Panc1 (cell line): Measurements from ENCODE around the gene ATCAY. TPM values are rescaled to one million over a fixed set of nuclear protein-coding genes. Genes with fewer than 3 reads are reported as not detected.
"Not testable (repeated sequence)": the region's sequence is repeated elsewhere in the genome, so short reads cannot be mapped to it uniquely, and the experiment has no call there.

ENCODE experiments used
- ATAC-seq: fragments of 200-7000 bp; cut with Tn5 transposase; 2 replicates; pipeline ENCODE4 v1.9.1; 2020; ENCODE audit warnings: mild to moderate bottlenecking, moderate library complexity
- BruUV-seq: library from RNA; stranded (reverse); fragments of 400-500 nt; replicated peaks from 2 replicates; lab custom pipeline; 2021; lab: Mats Ljungman, UMichigan
- CTCF ChIA-PET: fragments of 300-600 bp; sonication (Branson Sonifier 250); formaldehyde crosslinking; loops from one replicate; lab custom pipeline; 2022; ENCODE audit warnings: antibody characterized with exemption; lab: Charles Lee
- POLR2A ChIA-PET: fragments of 300-600 bp; sonication (Branson Sonifier 250); formaldehyde crosslinking; loops from one replicate; lab custom pipeline; 2022; ENCODE audit warnings: antibody characterized with exemption; lab: Charles Lee
- DNase-seq: peaks from one replicate; pipeline ENCODE4 v3.0.0-alpha.2; 2010; ENCODE audit warnings: low read depth, low spot score
- H3K27ac ChIP-seq: 2 replicates; pipeline ENCODE4 v1.5.1; 2011; ENCODE audit warnings: mild to moderate bottlenecking, low read length, inconsistent platforms
- H3K27me3 ChIP-seq: fragments of 200-500 bp; sonication (Bioruptor generic); 2 replicates; pipeline ENCODE4 v1.6.0; 2014; ENCODE audit warnings: low read length, inconsistent platforms; ENCODE audit not compliant: control insufficient read depth, insufficient read depth
- H3K36me3 ChIP-seq: fragments of 200-500 bp; sonication (Bioruptor generic); 2 replicates; pipeline ENCODE4 v1.5.1; 2014; ENCODE audit warnings: inconsistent platforms, mild to moderate bottlenecking, low read length, moderate library complexity; ENCODE audit not compliant: control insufficient read depth, insufficient read depth
- H3K4me1 ChIP-seq: 2 replicates; pipeline ENCODE4 v1.5.1; 2011; ENCODE audit warnings: inconsistent platforms, mild to moderate bottlenecking, low read length, moderate library complexity; ENCODE audit not compliant: control insufficient read depth, insufficient read depth
- H3K4me3 ChIP-seq, 2 experiments: 2 replicates each; pipeline ENCODE4 v1.5.1; 2011 to 2012; ENCODE audit warnings: low read depth in 2 of 2, low read length in 2 of 2, mild to moderate bottlenecking in 2 of 2, inconsistent platforms in 1 of 2, moderate library complexity in 1 of 2
- H3K9me3 ChIP-seq: fragments of 200-500 bp; sonication (Bioruptor generic); 2 replicates; pipeline ENCODE4 v1.5.1; 2014; ENCODE audit warnings: low read depth, mild to moderate bottlenecking, inconsistent platforms, low read length, moderate library complexity; ENCODE audit not compliant: control insufficient read depth, insufficient read depth
- POLR2AphosphoS5 ChIP-seq: IDR thresholded peaks from 2 replicates; pipeline ENCODE4 v1.6.1; 2012; ENCODE audit warnings: mild to moderate bottlenecking, low read depth, low read length, moderate library complexity
- REST ChIP-seq, 2 experiments: IDR thresholded peaks; 2 replicates each; pipeline ENCODE4 v1.6.1; 2011 to 2012; ENCODE audit warnings: low read depth in 2 of 2, control low read depth in 1 of 2, low read length in 1 of 2, mild to moderate bottlenecking in 1 of 2, moderate library complexity in 1 of 2; ENCODE audit not compliant: insufficient read depth in 1 of 2
- SIN3A ChIP-seq: IDR thresholded peaks from 2 replicates; pipeline ENCODE4 v1.6.1; 2012; ENCODE audit warnings: low read depth, mild to moderate bottlenecking, low read length, moderate library complexity, borderline replicate concordance; ENCODE audit not compliant: insufficient read depth
- TCF7L2 ChIP-seq: IDR thresholded peaks from 2 replicates; pipeline ENCODE4 v1.6.1; 2011; ENCODE audit warnings: mild to moderate bottlenecking, low read depth, low read length, inconsistent platforms
- in situ Hi-C: cut with HindIII; loops from 2 replicates; pipeline ENCODE4 v1.10.0; 2016; ENCODE audit warnings: low sequenced_read_pairs, low pct_unique_long_range_greater_than_20kb
- intact Hi-C: fragments of 100-400 bp; cut with micrococcal nuclease; formaldehyde crosslinking; loops from one replicate; pipeline ENCODE4 v1.10.0; 2022; ENCODE audit not compliant: unreplicated experiment
- total RNA-seq: library from RNA; stranded (reverse); gene quantifications from one replicate; pipeline ENCODE4 v1.2.1, GENCODE V29; 2021; ENCODE audit not compliant: unreplicated experiment
- TF ChIP-seq, protein P1 (sequence below): fragments of 450-650 bp; IDR thresholded peaks from 2 replicates; pipeline ENCODE4 v1.5.1; 2017; ENCODE audit warnings: mild to moderate bottlenecking

ATCAY gene
- total RNA-seq, 1 experiment from 2014 or later: 0.15 TPM

- ChIA-PET POLR2A (no interaction called here), CTCF (no interaction called here)
- no peak for TF ChIP-seq SIN3A
- TF ChIP-seq, protein P1, sequence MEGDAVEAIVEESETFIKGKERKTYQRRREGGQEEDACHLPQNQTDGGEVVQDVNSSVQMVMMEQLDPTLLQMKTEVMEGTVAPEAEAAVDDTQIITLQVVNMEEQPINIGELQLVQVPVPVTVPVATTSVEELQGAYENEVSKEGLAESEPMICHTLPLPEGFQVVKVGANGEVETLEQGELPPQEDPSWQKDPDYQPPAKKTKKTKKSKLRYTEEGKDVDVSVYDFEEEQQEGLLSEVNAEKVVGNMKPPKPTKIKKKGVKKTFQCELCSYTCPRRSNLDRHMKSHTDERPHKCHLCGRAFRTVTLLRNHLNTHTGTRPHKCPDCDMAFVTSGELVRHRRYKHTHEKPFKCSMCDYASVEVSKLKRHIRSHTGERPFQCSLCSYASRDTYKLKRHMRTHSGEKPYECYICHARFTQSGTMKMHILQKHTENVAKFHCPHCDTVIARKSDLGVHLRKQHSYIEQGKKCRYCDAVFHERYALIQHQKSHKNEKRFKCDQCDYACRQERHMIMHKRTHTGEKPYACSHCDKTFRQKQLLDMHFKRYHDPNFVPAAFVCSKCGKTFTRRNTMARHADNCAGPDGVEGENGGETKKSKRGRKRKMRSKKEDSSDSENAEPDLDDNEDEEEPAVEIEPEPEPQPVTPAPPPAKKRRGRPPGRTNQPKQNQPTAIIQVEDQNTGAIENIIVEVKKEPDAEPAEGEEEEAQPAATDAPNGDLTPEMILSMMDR: no peak
- TF ChIP-seq TCF7L2: no peak
- TF ChIP-seq REST (IDR thresholded peaks at IDR 0.05; ENCODE audit: insufficient read depth in 1 of 2, low read depth in 2 of 2, low read length in 1 of 2): no peak
- no peak for TF ChIP-seq POLR2AphosphoS5
- Histone ChIP-seq H3K4me3 (no peak overlapping the region), H3K27me3 (no peaks in the 10 kb centered on the region), H3K27ac (no peak overlapping the region), H3K4me1 (peaks cover 11% of the 10 kb centered on the region), H3K9me3 (no peaks in the 10 kb centered on the region), H3K36me3 (peaks cover 3% of the 10 kb centered on the region)
- no TSS peak for BruUV-seq
- intact Hi-C loops: no loop called here
- ATAC-seq (no peak), DNase-seq (no peak)
- in situ Hi-C loops: no loop called here
Observed at GRCh38 chr19:3964256-3965194, 84.0 kb downstream of the ATCAY start.

DNA sequence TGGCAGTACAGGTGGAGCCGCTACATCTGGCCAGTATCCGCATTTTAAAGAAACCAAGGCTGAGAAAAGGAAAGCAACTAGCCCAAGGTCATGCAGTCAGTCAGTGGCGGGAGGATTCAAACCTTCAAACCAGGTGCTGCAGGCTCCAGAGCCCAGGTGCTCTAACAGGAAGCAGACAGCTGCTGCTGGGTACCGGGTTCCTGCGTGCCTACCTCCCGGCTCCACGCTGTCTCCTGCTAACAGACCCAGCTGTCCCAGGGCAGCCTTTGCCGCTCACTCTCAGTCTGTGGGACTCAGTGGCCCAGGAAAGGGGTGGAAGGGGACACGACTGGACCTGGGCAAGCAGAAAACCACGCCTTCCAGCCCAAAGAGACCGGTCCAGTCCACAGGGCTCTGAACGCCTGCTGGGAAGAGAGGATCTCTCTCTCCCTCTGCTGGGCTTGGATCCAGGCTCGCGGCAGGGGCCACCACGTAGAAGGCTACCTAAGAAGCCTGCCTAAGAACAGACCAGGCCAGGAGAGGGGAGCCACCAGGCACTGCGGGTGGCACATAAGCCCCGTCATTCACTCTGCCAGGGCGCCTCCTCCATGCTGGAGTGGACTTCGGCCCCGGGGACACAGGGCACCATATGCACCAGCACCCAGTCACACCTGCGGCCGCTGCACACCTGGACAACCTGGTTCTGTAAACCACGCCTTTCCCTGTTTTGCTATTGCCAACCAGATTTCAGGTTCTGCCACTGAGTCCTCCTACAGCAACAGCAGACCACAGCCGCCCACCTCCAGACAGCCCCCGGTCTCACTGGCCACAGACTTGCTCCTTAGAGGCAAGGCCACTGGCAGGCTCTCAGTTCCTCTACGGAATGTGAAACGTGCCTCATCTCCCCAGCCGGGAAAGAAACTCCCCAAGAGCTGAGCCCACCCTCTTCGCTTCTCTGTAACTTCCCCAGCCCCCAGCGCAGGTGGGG, 85.8 kb downstream of the ATCAY start:
- no peak for ATAC-seq
- Histone ChIP-seq H3K27me3 (no peaks in the 10 kb centered on the region), H3K36me3 (peaks cover 3% of the 10 kb centered on the region), H3K4me1 (peaks cover 14% of the 10 kb centered on the region), H3K27ac (no peak overlapping the region), H3K4me3 (no peak overlapping the region), H3K9me3 (no peaks in the 10 kb centered on the region)
- intact Hi-C loops: no loop called here
- no TSS peak for BruUV-seq
- in situ Hi-C loops: no loop called here
- ChIA-PET POLR2A (no interaction called here), CTCF (no interaction called here)
- no peak for DNase-seq
- TF ChIP-seq TCF7L2 (no peak), POLR2AphosphoS5 (no peak), SIN3A (no peak), REST (IDR thresholded peaks at IDR 0.05; ENCODE audit: insufficient read depth in 1 of 2, low read depth in 2 of 2, low read length in 1 of 2) (no peak)
- TF ChIP-seq, protein P1: no peak

DNA sequence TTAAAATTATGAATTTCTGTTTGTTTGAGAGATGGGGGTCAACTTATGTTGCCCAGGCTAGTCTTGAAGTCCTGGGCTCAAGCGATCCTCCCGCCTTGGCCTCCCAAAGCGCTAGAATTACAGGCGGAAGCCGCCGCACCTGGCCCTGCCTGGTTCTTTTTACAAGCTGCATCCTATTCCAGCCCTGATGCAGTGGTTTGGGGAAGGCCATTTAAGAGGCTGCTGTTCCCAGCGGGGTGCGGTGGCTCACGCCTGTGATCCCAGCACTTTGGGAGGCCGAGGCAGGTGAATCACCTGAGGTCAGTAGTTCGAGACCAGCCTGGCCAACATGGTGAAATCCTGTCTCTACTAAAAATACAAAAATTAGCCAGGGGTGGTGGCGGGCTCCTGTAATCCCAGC, 87.5 kb downstream of the ATCAY start:
- POLR2A ChIA-PET, in situ Hi-C loops, intact Hi-C loops, BruUV-seq, H3K4me3 ChIP-seq, DNase-seq, H3K9me3 ChIP-seq, ATAC-seq, H3K36me3 ChIP-seq, H3K27me3 ChIP-seq: not testable (repeated sequence)
- Histone ChIP-seq H3K27ac (peak overlapping the region; percentile 25; the same call in 1 of the 2 replicates), H3K4me1 (peaks cover 14% of the 10 kb centered on the region)
- CTCF ChIA-PET: interaction anchor here (0.6 to 1.5 kb wide), 2 partner anchors 20 to 119 kb away, joined by 3 to 4 read pairs; no protein-coding TSS in a partner anchor
